Vagina (tissue), 2 donors: ENCODE measurements around the gene ENTHD1.

Experiments
- CTCF ChIP-seq, 3 experiments: fragments of 450-650 bp in 2 of 3; fragments of 200-600 bp in 1 of 3; sonication (generic) in 1 of 3; IDR thresholded peaks; one replicate each; pipeline ENCODE4 v1.5.1; 2017 to 2019; ENCODE audit warnings: antibody characterized with exemption in 3 of 3, mild to moderate bottlenecking in 2 of 3, moderate library complexity in 2 of 3
- POLR2A ChIP-seq, 2 donors: fragments of 450-650 bp; IDR thresholded peaks; one replicate each; pipeline ENCODE4 v1.6.1; 2017; ENCODE audit warnings: antibody characterized with exemption in 2 of 2, mild to moderate bottlenecking in 2 of 2, moderate library complexity in 2 of 2
- POLR2AphosphoS5 ChIP-seq, 2 donors: sonication (generic); formaldehyde crosslinking; IDR thresholded peaks; one replicate each; pipeline ENCODE4 v1.9.0; 2017; ENCODE audit warnings: antibody characterized with exemption in 2 of 2, mild to moderate bottlenecking in 2 of 2, low read depth in 1 of 2; ENCODE audit not compliant: insufficient read depth in 1 of 2

DNA sequence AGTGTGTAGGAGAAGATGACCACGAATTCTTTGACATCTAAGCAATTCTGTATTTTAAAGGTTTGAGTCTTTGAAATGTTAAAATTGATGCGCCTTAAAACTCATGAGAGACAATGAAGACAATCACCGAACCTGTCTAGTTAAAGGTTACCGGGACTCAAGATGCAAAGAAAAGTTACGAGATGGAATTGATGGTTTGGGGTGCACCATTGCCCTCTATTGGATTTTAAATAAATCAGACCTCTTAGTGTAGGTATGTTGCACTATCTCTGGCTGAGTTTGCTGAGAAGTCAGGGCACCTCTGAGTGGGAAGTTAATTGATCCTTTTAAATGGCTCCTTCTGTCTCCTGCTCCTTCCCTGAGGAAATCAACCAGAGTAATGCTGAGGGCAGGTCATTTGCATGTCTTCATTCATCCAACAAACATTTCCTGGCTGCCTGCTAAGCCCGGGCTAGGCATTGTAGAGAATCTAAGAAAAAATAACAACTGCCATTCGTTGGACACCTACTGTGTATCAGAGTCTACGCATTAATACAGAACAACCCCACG, 47.3 kb upstream of the ENTHD1 start:
- TF ChIP-seq POLR2A (IDR thresholded peaks at IDR 0.05), result no peak
- no peak for TF ChIP-seq CTCF (IDR thresholded peaks at IDR 0.05)
- TF ChIP-seq POLR2AphosphoS5 (IDR thresholded peaks at IDR 0.05; ENCODE audit: insufficient read depth in 1 of 2, low read depth in 1 of 2), result no peak
